Hematopoietic multipotent progenitor cell treated with erythropoietin and hydrocortisone succinate and interleukin-3 and kit ligand, for 17 days (in vitro differentiated cells): ENCODE data around the gene GLRA3.
"Not testable (repeated sequence)": the region's sequence is repeated elsewhere in the genome, so short reads cannot be mapped to it uniquely, and the experiment has no call there.

Source experiments
- DNase-seq: peaks from one replicate; pipeline ENCODE4 v3.0.0-alpha.2; 2015; ENCODE audit warnings: low spot score

The GLRA3 gene

GRCh38 chr4:174658246-174658645 lies 170.8 kb downstream of the GLRA3 start:
- no peak for DNase-seq

- DNase-seq: no peak
These were observed 171.6 kb downstream of the GLRA3 start for GRCh38 chr4:174657472-174657871.

GRCh38 chr4:174654634-174655033 lies 174.4 kb downstream of the GLRA3 start:
- DNase-seq: no peak

GRCh38 chr4:174650711-174651355 lies 178.2 kb downstream of the GLRA3 start:
- DNase-seq: no peak

- no peak for DNase-seq
These were observed 180.2 kb downstream of the GLRA3 start for GRCh38 chr4:174648812-174649211.

GRCh38 chr4:174646326-174646725 lies 182.7 kb downstream of the GLRA3 start:
- DNase-seq: no peak

- DNase-seq: no peak
These were observed 188.9 kb downstream of the GLRA3 start for GRCh38 chr4:174640146-174640545.

GRCh38 chr4:174635732-174636131 lies 193.3 kb downstream of the GLRA3 start:
- no peak for DNase-seq

GRCh38 chr4:174633399-174633798 lies 195.6 kb downstream of the GLRA3 start:
- DNase-seq: no peak

- DNase-seq: no peak
These were observed 196.9 kb downstream of the GLRA3 start for GRCh38 chr4:174631901-174632758.

- DNase-seq: not testable (repeated sequence)
These were observed 199.1 kb downstream of the GLRA3 start for GRCh38 chr4:174629907-174630450.

- DNase-seq: no peak
These were observed 199.8 kb downstream of the GLRA3 start for GRCh38 chr4:174629265-174629664.

GRCh38 chr4:174628191-174628590 lies 200.9 kb downstream of the GLRA3 start:
- no peak for DNase-seq

GRCh38 chr4:174627473-174627872 lies 201.6 kb downstream of the GLRA3 start:
- DNase-seq: no peak

GRCh38 chr4:174626342-174627008 lies 202.6 kb downstream of the GLRA3 start:
- no peak for DNase-seq

- DNase-seq: no peak
These were observed 212.4 kb downstream of the GLRA3 start for GRCh38 chr4:174616661-174617060.

GRCh38 chr4:174613979-174614378 lies 215.1 kb downstream of the GLRA3 start:
- no peak for DNase-seq

GRCh38 chr4:174611792-174612191 lies 217.3 kb downstream of the GLRA3 start:
- no peak for DNase-seq

- DNase-seq: no peak
These were observed 221.3 kb downstream of the GLRA3 start for GRCh38 chr4:174607792-174608191.

- no peak for DNase-seq
These were observed 224.8 kb downstream of the GLRA3 start for GRCh38 chr4:174604198-174604597.

GRCh38 chr4:174600391-174600790 lies 228.7 kb downstream of the GLRA3 start:
- DNase-seq: no peak

- DNase-seq: no peak
These were observed 230.2 kb downstream of the GLRA3 start for GRCh38 chr4:174598800-174599199.

GRCh38 chr4:174596513-174596912 lies 232.5 kb downstream of the GLRA3 start:
- no peak for DNase-seq
